Endothelial cell of umbilical vein (primary cell): ENCODE data around the gene PDE6B.

Source experiments
- CTCF ChIP-seq, 2 donors: IDR thresholded peaks; 1 replicate in 1 of 2; 2 replicates in 1 of 2; pipeline ENCODE4 v1.5.1; 2011; ENCODE audit warnings: low read length in 2 of 2, mild to moderate bottlenecking in 2 of 2, moderate library complexity in 2 of 2, control low read depth in 1 of 2, inconsistent platforms in 1 of 2, low read depth in 1 of 2; ENCODE audit not compliant: insufficient read depth in 1 of 2; ENCODE audit errors: extremely low read depth in 1 of 2
- EZH2 ChIP-seq: IDR thresholded peaks from 2 replicates; pipeline ENCODE4 v1.6.1; 2012; ENCODE audit warnings: borderline replicate concordance, low read depth, mild to moderate bottlenecking, moderate library complexity, low read length, inconsistent platforms; ENCODE audit not compliant: severe bottlenecking
- GATA2 ChIP-seq: IDR thresholded peaks from 2 replicates; pipeline ENCODE4 v1.7.0; 2011; ENCODE audit warnings: low read depth, mild to moderate bottlenecking, moderate library complexity, mixed read lengths, low read length; ENCODE audit not compliant: insufficient read length, insufficient read depth
- JUN ChIP-seq: IDR thresholded peaks from 2 replicates; pipeline ENCODE4 v1.6.1; 2011; ENCODE audit warnings: borderline replicate concordance, low read depth; ENCODE audit not compliant: insufficient read length, insufficient read depth
- MYC ChIP-seq: IDR thresholded peaks from one replicate; pipeline ENCODE4 v1.6.1; 2011; ENCODE audit warnings: mild to moderate bottlenecking, low read depth, low read length
- POLR2A ChIP-seq: IDR thresholded peaks from 2 replicates; pipeline ENCODE4 v1.6.1; 2012; ENCODE audit warnings: low read depth, mild to moderate bottlenecking, control low read depth, low read length
- POLR2AphosphoS5 ChIP-seq: IDR thresholded peaks from 2 replicates; pipeline ENCODE4 v1.6.1; 2012; ENCODE audit warnings: low read depth, mild to moderate bottlenecking, control low read depth, low read length, moderate library complexity; ENCODE audit not compliant: insufficient read depth
- TF ChIP-seq, protein P1 (sequence below): IDR thresholded peaks from 2 replicates; pipeline ENCODE4 v1.6.1; 2011; ENCODE audit not compliant: insufficient read depth, insufficient read length

DNA sequence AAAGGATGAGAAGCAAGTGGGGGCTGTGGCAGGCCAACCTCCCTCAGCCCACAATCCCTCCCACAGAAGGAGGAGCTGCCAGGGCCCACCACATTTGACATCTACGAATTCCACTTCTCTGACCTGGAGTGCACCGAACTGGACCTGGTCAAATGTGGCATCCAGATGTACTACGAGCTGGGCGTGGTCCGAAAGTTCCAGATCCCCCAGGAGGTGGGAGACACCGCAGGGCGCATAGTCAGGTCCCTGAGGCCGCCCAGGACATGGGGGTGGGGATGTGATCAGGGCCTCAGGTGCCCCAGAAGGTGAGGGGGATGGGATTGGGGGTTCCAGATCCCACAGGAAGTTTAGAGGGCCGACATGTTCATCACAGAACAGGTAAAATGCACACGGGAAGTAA is 35.0 kb downstream of the PDE6B start:
- no peak for TF ChIP-seq CTCF (IDR thresholded peaks at IDR 0.05; ENCODE audit: extremely low read depth in 1 of 2, insufficient read depth in 1 of 2, low read depth in 1 of 2, low read length in 2 of 2)
- no peak for TF ChIP-seq JUN
- TF ChIP-seq POLR2AphosphoS5 = no peak
- no peak for TF ChIP-seq MYC
- no peak for TF ChIP-seq GATA2
- no peak for TF ChIP-seq POLR2A
- no peak for TF ChIP-seq EZH2
- TF ChIP-seq, protein P1, sequence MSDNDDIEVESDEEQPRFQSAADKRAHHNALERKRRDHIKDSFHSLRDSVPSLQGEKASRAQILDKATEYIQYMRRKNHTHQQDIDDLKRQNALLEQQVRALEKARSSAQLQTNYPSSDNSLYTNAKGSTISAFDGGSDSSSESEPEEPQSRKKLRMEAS = no peak
